Kasumi-1 (cell line): ENCODE measurements around the gene COG8.
"Not testable (repeated sequence)": the region's sequence is repeated elsewhere in the genome, so short reads cannot be mapped to it uniquely, and the experiment has no call there.

Experiments
- DNase-seq, 2 experiments: peaks; one replicate each; lab custom pipeline; 2025; lab: John Stamatoyannopoulos, UW

COG8 gene

GRCh38 chr16:69318911-69319289 lies 20.5 kb downstream of the COG8 start:
- DNase-seq = no peak

- DNase-seq = no peak
These were observed 21.0 kb downstream of the COG8 start for GRCh38 chr16:69318177-69318910.

DNA sequence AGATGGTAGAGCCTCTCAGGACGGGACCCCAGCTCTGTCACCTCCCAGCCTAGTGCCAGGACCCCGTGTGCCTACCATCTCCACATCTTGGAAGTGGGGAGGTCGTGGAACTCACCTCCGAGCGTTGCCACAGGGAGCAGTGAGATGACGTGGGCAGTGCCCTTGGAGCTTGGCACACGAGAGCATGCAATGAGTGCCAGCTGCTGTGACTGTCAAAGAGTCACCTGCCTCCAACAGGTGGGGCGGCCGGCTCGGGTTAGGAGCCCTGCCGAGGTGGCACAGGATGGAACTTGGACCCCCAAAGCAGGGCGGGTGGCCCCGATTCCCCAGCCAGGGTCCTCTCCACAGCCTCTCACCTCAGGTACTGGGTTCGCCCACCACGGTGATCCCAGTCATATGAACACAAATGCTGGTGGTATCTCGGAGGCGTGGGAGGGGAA lies 22.7 kb downstream of the COG8 start:
- no peak for DNase-seq

DNA sequence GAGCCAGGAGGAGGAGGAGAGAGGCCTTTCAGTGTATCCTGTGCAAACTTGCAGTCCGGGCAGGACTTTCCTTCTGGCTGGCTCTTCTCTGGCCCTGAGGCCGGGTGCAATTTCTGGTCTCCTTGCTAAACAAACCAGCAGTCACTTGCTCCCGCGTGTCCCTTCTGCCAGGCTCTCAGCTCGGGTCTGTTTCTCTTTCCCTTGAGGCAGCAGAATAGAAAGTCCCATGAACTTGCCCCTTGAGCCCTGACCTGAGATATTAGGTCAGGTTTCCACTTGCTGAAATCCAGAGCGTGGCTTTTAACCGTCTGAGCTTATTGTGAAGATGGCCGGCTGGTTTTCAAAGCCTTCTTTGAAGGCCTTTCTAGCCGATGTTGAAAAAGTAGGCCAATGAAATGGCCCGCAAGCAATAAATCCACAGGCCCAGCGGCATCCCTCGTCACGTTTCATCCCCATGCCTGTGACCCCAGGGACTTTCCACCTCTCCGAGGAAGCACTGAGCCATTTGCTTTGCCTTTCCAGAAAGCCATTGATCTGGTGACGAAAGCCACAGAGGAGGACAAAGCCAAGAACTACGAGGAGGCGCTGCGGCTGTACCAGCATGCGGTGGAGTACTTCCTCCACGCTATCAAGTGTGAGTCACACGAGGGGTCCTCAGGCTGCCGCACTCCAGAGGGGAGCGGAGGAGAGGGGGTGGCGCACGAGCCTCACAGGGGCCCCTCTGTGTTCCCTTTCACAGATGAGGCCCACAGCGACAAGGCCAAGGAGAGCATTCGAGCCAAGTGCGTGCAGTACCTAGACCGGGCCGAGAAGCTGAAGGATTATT lies 23.7 kb downstream of the COG8 start:
- DNase-seq = no peak

- DNase-seq = no peak
These were observed 24.8 kb downstream of the COG8 start for GRCh38 chr16:69314534-69314933.

- DNase-seq = no peak
These were observed 25.9 kb downstream of the COG8 start for GRCh38 chr16:69313469-69313868.

- peak; percentile 9 to 41 for DNase-seq
These were observed 27.6 kb downstream of the COG8 start for GRCh38 chr16:69311533-69312387.

- DNase-seq = peak; percentile 94 to 95
These were observed 28.5 kb downstream of the COG8 start, which contains the start of gene VPS4A for GRCh38 chr16:69310653-69311532. Gene VPS4A, plus strand, starts transcription at chr16:69311350. Its CDS starts 162 bp downstream, at chr16:69311512.

GRCh38 chr16:69309316-69309715 lies 30.0 kb downstream of the COG8 start:
- no peak for DNase-seq

DNA sequence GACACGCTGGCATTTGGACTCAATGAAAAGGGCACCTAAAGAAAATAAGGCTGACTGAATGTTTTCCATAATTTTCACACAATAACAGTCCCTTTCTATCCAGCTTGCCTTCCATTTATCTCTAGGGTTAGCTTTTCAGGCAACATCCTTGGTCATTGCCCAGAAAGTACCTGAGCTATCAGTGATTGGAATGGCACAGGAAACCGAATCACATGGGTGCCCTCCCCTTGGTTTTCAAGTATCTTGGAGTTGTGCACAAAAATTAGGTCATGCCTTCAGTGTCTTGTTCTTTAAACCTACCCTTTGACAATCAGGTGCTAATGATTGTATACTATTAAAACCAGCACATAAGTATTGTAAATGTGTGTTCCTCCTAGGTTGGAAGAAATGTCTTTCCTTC lies 31.5 kb downstream of the COG8 start:
- DNase-seq = no peak

DNA sequence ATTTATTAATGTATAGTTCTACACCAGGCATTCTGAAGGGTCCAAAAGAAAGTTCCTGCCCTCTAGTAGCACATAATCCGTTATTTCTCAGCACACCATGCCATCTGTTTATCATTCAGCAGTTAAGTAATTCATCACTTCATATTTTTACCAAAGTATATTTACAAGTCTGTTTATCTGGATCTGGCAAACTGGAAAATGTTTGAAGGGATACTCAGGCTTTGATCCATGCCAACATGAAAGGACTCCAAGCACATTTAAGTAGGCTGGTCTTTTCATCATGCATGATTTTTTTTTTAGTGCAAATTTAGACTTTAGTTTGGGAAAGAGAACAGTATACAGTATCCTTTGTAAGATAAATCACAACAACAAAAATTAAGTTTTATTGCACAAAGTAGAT lies 32.3 kb downstream of the COG8 start:
- no peak for DNase-seq

DNA sequence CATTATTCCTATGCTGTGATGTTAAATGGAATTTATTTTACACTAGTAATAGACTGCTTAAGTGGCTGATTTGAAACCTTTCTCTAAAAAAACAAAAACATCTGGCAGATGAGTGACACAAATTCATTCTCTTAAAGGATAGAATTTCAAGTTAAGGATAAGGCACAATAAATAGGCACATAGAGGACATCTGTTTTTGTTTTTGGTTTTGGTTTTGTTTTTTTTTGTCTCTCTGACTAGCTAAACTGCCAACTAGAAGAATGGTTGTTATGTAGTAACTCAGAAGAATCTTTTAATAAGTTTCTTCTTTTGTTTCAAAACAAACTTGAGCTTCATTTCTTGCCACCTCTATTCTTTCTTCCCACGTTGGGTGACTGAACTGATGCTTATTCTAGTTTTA lies 33.3 kb downstream of the COG8 start:
- no peak for DNase-seq

GRCh38 chr16:69302301-69302700 lies 37.1 kb downstream of the COG8 start:
- no peak for DNase-seq

DNA sequence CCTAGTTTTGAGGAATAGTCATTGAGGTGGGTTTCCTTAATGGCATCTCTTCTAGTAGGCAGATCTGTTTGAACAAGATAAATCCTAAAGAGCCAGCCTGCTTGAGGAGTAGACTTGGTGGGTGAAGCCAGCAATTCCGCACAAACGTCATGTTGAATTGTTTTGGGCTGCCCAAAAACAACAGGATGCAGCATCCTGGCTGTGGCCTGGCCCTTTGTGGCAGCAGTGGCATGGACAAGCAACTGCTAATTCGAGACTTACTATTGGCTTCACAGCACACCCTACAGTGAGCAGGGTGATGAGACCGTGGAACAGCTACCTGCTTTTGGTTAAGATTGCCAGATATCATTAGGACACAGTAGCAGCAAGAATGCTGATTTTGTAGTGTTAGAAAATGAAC lies 37.5 kb downstream of the COG8 start:
- no peak for DNase-seq

DNA sequence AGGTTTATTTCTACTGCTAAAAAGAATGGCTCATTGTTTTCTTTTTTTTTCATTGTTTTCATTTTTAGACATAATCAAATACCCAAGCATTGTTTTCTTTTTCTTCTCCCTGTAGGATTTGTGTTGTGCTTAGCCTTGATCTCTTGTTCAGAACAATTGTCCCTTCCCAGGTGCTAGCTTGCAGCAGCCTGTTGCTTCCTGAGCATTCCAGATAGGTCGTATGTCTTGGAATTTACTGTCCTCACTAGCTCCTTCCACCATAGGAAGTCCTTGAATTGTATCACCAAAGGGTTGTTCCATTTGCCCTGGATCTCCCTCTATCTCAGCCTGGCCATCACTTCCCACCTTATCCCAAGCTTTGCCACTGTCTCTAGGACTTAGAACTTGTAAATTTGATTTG lies 38.2 kb downstream of the COG8 start:
- no peak for DNase-seq

DNA sequence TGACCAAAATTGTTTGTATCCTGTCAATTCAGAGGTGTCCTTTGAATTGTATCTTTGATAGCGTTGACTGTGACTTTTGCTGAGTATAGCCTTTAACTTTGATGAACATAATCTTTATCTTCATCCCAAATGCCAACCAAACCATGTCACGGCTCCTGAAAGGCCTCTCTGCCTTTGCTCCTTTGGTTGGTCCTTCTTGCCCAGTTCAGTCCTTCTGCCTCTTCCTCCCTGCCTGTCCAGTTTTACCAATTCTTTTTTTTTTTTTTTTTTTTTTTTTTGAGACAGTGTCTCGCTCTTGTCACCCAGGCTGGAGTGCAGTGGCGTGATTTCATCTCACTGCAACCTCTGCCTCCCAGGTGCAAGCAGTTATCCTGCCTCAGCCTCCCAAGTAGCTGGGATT lies 41.1 kb downstream of the COG8 start:
- no peak for DNase-seq

DNA sequence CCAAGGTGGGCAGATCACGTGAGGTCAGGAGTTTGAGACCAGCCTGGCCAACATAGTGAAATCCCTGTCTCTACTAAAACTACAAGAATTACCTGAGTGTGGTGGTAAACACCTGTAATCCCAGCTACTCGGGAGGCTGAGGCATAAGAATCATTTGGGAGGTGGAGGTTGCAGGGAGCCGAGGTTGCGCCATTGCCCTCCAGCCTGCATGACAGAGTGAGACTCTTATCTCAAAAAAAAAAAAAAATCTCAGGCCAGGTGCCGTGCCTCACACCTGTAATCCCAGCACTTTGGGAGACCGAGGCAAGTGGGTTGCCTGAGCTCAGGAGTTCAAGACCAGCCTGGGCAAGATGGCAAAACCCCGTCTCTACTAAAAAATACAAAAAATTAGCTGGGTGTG lies 42.6 kb downstream of the COG8 start:
- not testable (repeated sequence) for DNase-seq

GRCh38 chr16:69294051-69294450 lies 45.3 kb downstream of the COG8 start:
- no peak for DNase-seq

- DNase-seq = no peak
These were observed 46.0 kb downstream of the COG8 start for GRCh38 chr16:69293401-69293800.

DNA sequence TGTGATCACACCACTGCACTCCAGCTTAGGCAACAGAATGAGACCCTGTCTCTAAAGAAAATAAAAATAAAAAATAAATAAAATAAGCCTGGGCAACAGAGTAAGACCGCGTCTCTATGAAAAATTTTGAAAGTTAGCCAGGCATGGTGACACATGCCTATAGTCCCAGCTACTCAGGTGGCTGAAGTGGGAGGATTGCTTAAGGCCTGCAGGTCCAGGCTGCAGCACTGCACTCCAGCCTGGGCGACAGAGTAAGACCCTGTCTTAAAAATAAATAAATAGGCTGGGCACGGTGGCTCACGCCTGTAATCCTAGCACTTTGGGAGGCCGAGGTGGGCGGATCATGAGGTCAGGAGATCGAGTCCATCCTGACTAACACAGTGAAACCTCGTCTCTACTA lies 47.7 kb downstream of the COG8 start:
- not testable (repeated sequence) for DNase-seq
